Upper lobe of left lung (tissue), 6 donors: ENCODE results near the gene ZNF865. TPM values are rescaled to one million over a fixed set of nuclear protein-coding genes. Genes with fewer than 3 reads are reported as not detected.

Source experiments
- ATAC-seq, 2 donors: fragments of 200-7000 bp; cut with Tn5 transposase; one replicate each; pipeline ENCODE4 v1.9.1; 2022; ENCODE audit warnings: mild to moderate bottlenecking in 2 of 2, moderate library complexity in 2 of 2; ENCODE audit not compliant: low FRiP score in 2 of 2
- DNase-seq, 2 donors: peaks; one replicate each; pipeline ENCODE4 v3.0.0-alpha.2; 2019 to 2020
- H3K27ac ChIP-seq, 4 donors: fragments of 200-600 bp; sonication (generic); one replicate each; pipeline ENCODE4 v1.5.1; 2016 to 2019
- H3K27me3 ChIP-seq, 4 donors: fragments of 200-600 bp; sonication (generic); one replicate each; pipeline ENCODE4 v1.5.1; 2017 to 2019
- H3K36me3 ChIP-seq, 4 donors: fragments of 200-600 bp; sonication (generic); one replicate each; pipeline ENCODE4 v1.5.1; 2016 to 2019
- H3K4me1 ChIP-seq, 4 donors: fragments of 200-600 bp; sonication (generic); one replicate each; pipeline ENCODE4 v1.5.1; 2018 to 2019
- H3K4me3 ChIP-seq, 4 donors: fragments of 200-600 bp; sonication (generic); one replicate each; pipeline ENCODE4 v1.5.1; 2017 to 2019; ENCODE audit warnings: mild to moderate bottlenecking in 2 of 4, moderate library complexity in 1 of 4
- H3K9me3 ChIP-seq, 4 donors: fragments of 200-600 bp; sonication (generic); one replicate each; pipeline ENCODE4 v1.5.1; 2018 to 2019
- EP300 ChIP-seq, 4 donors: sonication (generic); formaldehyde crosslinking; IDR thresholded peaks; one replicate each; pipeline ENCODE4 v1.5.1; 2017; ENCODE audit warnings: antibody characterized with exemption in 4 of 4, control low read depth in 2 of 4
- POLR2A ChIP-seq, 4 donors: fragments of 450-650 bp; IDR thresholded peaks; one replicate each; pipeline ENCODE4 v1.5.1; 2016 to 2017; ENCODE audit warnings: antibody characterized with exemption in 4 of 4, mild to moderate bottlenecking in 2 of 4
- POLR2AphosphoS5 ChIP-seq, 2 donors: sonication (generic); formaldehyde crosslinking; IDR thresholded peaks; one replicate each; pipeline ENCODE4 v1.5.1; 2017; ENCODE audit warnings: antibody characterized with exemption in 2 of 2
- WGBS, 2 donors: methylation state at CpG; one replicate each; pipeline ENCODE4 v1.1.5; 2017 to 2018; 5-methylcytosine and 5-hydroxymethylcytosine counted together
- total RNA-seq, 6 donors: library from RNA; depleted of rRNA in 4 of 6; stranded (reverse); fragments of >200 nt in 4 of 6; gene quantifications; one replicate each; pipeline versions ENCODE4 v1.1.0 to v1.2.1, GENCODE V29; 2016 to 2021
- TF ChIP-seq, protein P1 (sequence below), 6 experiments: fragments of 450-650 bp in 4 of 6; fragments of 200-600 bp in 2 of 6; sonication (generic) in 2 of 6; IDR thresholded peaks; one replicate each; pipeline ENCODE4 v1.5.1; 2016 to 2019; ENCODE audit warnings: antibody characterized with exemption in 6 of 6
- donor health status: DM: no; HTN: no; CAD: no; lungs with moderate emphysema.
- donor health status: DM: no; HTN: yes; CAD: no; lungs with severe emphysema.

The ZNF865 gene
- total RNA-seq, 6 donors from 2014 or later, result 7.7 to 39.8 (median 20.6) TPM

DNA sequence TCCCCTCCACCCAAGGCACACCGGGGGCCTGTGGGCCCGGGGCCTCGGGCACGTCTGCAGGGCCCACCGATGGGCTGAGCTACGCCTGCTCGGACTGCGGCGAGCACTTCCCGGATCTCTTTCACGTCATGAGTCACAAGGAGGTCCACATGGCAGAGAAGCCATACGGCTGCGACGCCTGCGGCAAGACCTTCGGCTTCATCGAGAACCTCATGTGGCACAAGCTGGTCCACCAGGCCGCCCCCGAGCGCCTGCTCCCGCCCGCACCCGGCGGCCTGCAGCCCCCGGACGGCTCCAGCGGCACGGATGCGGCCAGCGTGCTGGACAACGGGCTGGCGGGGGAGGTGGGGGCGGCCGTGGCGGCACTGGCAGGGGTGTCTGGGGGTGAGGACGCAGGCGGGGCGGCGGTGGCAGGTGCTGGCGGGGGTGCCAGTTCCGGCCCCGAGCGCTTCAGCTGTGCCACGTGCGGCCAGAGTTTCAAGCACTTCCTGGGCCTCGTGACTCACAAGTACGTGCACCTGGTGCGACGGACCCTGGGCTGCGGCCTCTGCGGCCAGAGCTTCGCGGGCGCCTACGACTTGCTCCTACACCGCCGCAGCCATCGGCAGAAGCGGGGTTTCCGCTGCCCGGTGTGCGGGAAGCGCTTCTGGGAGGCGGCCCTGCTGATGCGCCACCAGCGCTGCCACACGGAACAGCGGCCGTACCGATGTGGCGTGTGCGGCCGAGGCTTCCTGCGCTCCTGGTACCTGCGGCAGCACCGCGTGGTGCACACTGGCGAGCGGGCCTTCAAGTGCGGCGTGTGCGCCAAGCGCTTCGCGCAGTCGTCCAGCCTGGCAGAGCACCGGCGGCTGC is 10.3 kb downstream of the ZNF865 start:
- WGBS, 2 donors, result 95 to 98% methylated on average over 47 to 66 of the region's 88 CpGs
- Histone ChIP-seq H3K36me3 (peaks cover 14 to 49% (median 34%) of the 10 kb centered on the region in 4 donors), H3K4me1 (peaks cover 19 to 39% (median 28%) of the 10 kb centered on the region in 4 donors), H3K27me3 (no peaks in the 10 kb centered on the region), H3K27ac (no peak overlapping the region), H3K9me3 (no peaks in the 10 kb centered on the region), H3K4me3 (no peak overlapping the region)
- ATAC-seq (no peak), DNase-seq (peak in 1 of 2 donors; percentile 83)
- TF ChIP-seq EP300 (IDR thresholded peaks at IDR 0.05) (no peak), POLR2AphosphoS5 (IDR thresholded peaks at IDR 0.05) (no peak), POLR2A (IDR thresholded peaks at IDR 0.05) (no peak)
- TF ChIP-seq, protein P1, sequence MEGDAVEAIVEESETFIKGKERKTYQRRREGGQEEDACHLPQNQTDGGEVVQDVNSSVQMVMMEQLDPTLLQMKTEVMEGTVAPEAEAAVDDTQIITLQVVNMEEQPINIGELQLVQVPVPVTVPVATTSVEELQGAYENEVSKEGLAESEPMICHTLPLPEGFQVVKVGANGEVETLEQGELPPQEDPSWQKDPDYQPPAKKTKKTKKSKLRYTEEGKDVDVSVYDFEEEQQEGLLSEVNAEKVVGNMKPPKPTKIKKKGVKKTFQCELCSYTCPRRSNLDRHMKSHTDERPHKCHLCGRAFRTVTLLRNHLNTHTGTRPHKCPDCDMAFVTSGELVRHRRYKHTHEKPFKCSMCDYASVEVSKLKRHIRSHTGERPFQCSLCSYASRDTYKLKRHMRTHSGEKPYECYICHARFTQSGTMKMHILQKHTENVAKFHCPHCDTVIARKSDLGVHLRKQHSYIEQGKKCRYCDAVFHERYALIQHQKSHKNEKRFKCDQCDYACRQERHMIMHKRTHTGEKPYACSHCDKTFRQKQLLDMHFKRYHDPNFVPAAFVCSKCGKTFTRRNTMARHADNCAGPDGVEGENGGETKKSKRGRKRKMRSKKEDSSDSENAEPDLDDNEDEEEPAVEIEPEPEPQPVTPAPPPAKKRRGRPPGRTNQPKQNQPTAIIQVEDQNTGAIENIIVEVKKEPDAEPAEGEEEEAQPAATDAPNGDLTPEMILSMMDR (IDR thresholded peaks at IDR 0.05), result no peak

DNA sequence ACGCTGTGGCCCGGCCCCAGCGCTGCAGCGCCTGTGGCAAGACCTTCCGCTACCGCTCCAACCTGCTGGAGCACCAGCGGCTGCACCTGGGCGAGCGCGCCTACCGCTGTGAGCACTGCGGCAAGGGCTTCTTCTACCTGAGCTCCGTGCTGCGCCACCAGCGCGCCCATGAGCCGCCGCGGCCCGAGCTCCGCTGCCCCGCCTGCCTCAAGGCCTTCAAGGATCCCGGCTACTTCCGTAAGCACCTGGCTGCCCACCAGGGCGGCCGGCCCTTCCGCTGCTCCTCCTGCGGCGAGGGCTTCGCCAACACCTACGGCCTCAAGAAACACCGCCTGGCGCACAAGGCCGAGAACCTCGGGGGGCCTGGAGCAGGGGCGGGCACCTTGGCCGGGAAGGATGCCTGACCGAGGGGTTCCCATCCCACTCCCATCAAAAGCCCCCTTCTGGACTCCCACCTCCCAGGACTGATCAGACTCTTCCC is 11.0 kb downstream of the ZNF865 start:
- Histone ChIP-seq H3K9me3 (no peaks in the 10 kb centered on the region), H3K36me3 (peaks cover 14 to 52% (median 36%) of the 10 kb centered on the region in 4 donors), H3K27ac (no peak overlapping the region), H3K4me1 (peaks cover 21 to 39% (median 27%) of the 10 kb centered on the region in 4 donors), H3K27me3 (no peaks in the 10 kb centered on the region), H3K4me3 (no peak overlapping the region)
- WGBS, 2 donors, result 92 to 98% methylated on average over 32 to 35 of the region's 38 CpGs
- peak in 1 of 2 donors; percentile 85 for DNase-seq
- no peak for ATAC-seq
- TF ChIP-seq EP300 (IDR thresholded peaks at IDR 0.05) (no peak), POLR2AphosphoS5 (IDR thresholded peaks at IDR 0.05) (no peak)
- TF ChIP-seq, protein P1 (IDR thresholded peaks at IDR 0.05), result no peak

DNA sequence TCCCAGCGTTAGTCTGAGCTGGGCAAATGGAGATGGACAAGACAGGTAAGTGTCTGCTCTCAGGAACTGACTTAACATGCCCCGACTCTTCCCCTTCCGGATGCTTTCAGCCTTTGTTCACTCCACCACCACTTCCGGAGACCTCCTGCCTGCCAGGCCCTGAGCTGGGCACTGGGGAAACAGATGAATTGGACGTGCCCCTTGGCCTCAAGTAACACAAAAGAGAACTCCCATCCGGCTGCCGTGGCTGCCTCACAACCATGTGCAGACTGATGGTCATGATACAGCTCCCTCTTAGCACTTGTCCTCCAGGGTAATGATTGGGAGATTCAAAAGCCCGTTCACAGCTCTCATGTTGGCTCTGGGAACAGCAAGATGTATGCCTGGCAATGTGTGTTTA is 12.0 kb downstream of the ZNF865 start:
- 78 to 87% methylated on average over 6 to 8 of the region's 8 CpGs for WGBS, 2 donors
- ATAC-seq (no peak), DNase-seq (no peak)
- H3K9me3 ChIP-seq, result no peaks in the 10 kb centered on the region
- H3K27ac ChIP-seq, result peak overlapping the region in 1 of 4 donors; percentile 64
- H3K4me1 ChIP-seq, result peaks cover 15 to 30% (median 22%) of the 10 kb centered on the region in 4 donors
- TF ChIP-seq POLR2AphosphoS5 (IDR thresholded peaks at IDR 0.05), result no peak
- TF ChIP-seq, protein P1 (IDR thresholded peaks at IDR 0.05), result no peak
- TF ChIP-seq EP300 (IDR thresholded peaks at IDR 0.05), result no peak
- no peak for TF ChIP-seq POLR2A (IDR thresholded peaks at IDR 0.05)
- no peak overlapping the region for H3K4me3 ChIP-seq
- no peaks in the 10 kb centered on the region for H3K27me3 ChIP-seq
- H3K36me3 ChIP-seq, result peaks cover 16 to 62% (median 39%) of the 10 kb centered on the region in 4 donors

DNA sequence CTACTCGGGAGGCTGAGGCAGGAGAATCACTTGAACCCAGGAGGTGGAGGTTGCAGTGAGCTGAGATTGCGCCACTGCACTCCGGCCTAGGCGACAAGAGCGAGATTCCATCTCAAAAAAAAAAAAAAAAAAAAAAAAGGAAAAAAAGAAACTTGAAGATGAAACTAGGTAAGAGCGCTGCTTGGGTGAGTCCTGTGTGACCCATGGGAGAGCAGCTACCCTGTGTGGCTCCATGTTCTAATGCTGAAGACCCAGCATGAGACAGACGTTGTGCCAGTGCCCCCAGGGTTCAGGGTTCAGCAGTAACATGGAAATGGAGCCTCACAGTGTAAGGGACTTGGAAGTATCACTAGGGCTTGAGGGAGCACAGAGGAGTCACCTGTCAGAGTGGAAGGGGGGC is 13.0 kb downstream of the ZNF865 start:
- peaks cover 16 to 63% (median 37%) of the 10 kb centered on the region in 4 donors for H3K36me3 ChIP-seq
- H3K9me3 ChIP-seq, result no peaks in the 10 kb centered on the region
- WGBS, 2 donors, result 77 to 82% methylated on average over 6 to 7 of the region's 7 CpGs
- no peak overlapping the region for H3K4me3 ChIP-seq
- peaks cover 15 to 28% (median 24%) of the 10 kb centered on the region in 4 donors for H3K4me1 ChIP-seq
- DNase-seq, result no peak
- H3K27ac ChIP-seq, result peak overlapping the region; percentile 45 to 64 (median 48)
- ATAC-seq, result no peak
- H3K27me3 ChIP-seq, result no peaks in the 10 kb centered on the region
- TF ChIP-seq, protein P1 (IDR thresholded peaks at IDR 0.05), result no peak
- TF ChIP-seq POLR2AphosphoS5 (IDR thresholded peaks at IDR 0.05) (no peak), POLR2A (IDR thresholded peaks at IDR 0.05) (no peak), EP300 (IDR thresholded peaks at IDR 0.05) (no peak)
